C1 segment of cervical spinal cord (tissue), 14 donors: ENCODE measurements around the gene KRTAP4-11.
A peak's percentile ranks its signal among the peaks of the same experiment; 100 is the strongest.
"Not testable (repeated sequence)": the region's sequence is repeated elsewhere in the genome, so short reads cannot be mapped to it uniquely, and the experiment has no call there.

Experiments
- DNase-seq, 14 donors: peaks; one replicate each; lab custom pipeline; 2025; lab: John Stamatoyannopoulos, UW

Gene KRTAP4-11

DNA sequence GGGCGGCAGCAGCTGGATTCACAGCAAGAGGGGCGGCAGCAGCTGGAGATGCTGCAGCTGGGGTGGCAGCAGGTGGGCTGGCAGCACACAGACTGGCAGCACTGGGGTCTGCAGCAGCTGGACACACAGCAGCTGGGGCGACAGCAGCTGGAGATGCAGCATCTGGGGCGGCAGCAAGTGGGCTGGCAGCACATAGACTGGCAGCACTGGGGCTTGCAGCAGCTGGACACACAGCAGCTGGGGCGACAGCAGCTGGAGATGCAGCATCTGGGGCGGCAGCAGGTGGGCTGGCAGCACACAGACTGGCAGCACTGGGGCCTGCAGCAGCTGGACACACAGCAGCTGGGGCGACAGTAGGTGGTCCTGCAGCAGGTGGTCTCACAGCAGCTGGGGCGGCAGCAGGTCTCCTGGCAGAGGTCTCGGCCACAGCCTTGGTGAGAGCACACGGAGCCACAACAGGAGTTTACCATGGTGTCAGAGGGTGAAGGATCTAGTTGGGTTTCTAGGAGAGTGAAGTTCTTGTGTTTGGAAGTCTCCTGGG lies at the start of gene KRTAP4-11:
Gene KRTAP4-11 (minus strand): TSS at position 528 of the 541 bp plus-strand sequence. CDS start 58 bp downstream, at position 470.
- not testable (repeated sequence) for DNase-seq

DNA sequence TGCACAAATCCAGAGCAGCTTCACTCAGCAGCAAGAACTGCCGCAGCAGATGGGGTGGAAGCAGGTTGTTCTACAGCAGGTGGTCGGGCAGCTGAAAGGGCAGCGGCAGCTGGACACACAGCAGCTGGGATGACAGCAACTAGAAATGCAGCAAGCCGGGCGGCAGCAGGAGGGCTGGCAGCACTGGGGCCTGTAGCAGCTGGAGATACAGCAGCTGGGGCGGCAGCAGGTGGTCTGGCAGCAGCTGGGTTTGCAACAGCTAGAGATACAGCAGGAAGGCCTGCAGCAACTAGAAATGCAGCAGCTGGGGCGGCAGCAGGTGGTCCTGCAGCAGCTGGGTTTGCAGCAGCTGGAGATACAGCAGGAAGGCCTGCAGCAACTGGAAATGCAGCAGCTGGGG lies 49.4 kb upstream of the KRTAP4-11 start:
- DNase-seq, result no peak

DNA sequence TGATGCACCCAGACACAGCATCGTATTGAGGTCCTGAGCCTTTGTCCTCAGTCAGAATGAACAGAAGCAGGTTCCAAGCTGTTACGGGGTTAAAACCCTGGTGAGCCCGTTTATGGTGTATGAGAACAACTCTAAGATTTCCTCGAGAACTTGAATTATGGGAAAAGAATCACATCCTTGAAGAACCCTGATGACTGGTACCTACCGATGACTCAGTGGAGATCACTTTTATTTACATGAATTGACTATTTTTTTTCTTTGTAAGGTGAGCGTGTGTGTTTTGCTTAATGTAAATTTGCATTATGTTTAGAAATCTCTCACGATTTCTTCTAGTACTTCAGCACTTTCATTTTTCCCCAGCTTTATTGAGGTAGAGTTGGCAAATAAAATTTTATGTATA lies 45.7 kb upstream of the KRTAP4-11 start:
- no peak for DNase-seq

DNA sequence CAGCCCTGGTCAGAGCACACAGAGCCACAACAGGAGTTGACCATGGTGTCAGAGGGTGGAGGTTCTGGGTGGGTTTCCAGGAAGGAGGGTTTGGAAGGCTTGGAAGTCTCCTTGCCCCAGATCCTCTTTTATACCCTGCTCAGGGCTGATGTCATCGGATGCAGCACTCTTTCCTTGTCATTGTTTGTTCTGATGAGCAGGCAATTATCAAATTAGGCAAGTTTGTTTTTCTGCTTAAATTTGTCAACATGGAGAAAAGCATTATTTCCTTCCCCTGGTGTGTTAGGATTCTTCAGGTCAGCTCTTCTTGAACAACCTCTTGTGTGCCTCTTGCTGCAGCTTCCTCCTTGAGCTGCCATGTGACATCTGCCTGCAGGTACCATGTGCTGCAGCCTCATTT lies 42.5 kb upstream of the KRTAP4-11 start, which contains the start of gene KRTAP4-4:
Gene KRTAP4-4 (minus strand): TSS at position 101 of the 400 bp plus-strand sequence. CDS start 57 bp downstream, at position 44.
- no peak for DNase-seq

DNA sequence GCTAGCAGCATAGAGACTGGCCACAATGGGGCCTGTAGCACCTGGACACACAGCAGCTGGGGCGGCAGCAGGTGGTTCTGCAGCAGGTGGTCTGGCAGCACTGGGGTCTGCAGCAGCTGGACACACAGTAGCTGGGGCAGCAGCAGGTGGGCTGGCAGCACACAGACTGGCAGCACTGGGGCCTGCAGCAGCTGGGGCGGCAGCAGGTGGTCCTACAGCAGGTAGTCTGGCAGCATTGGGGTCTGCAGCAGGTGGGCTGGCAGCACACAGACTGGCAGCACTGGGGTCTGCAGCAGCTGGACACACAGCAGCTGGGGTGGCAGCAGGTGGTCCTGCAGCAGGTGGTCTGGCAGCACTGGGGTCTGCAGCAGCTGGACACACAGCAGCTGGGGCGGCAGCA lies 42.0 kb upstream of the KRTAP4-11 start:
- not testable (repeated sequence) for DNase-seq

DNA sequence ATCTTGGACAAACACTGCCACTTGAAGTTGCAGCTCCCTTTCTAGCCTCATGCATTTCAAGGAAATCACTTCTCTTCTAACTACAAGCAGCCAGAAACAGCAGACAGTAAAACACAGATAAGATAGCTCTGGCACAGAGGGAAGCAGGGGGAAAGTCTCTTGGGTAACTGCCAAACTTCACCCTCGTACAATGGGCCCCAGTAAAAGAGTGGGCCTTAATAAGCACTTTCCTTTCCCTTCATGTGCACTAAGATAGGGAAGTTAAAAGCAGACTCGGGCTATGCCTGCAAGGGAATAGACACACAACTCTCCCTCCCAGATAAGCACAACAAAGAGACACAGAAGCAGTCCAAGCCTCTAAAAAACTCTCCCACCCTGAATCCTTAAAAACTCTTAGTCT lies 35.7 kb upstream of the KRTAP4-11 start:
- peak in 3 of 14 donors; percentile 0 to 10 (median 6) for DNase-seq

DNA sequence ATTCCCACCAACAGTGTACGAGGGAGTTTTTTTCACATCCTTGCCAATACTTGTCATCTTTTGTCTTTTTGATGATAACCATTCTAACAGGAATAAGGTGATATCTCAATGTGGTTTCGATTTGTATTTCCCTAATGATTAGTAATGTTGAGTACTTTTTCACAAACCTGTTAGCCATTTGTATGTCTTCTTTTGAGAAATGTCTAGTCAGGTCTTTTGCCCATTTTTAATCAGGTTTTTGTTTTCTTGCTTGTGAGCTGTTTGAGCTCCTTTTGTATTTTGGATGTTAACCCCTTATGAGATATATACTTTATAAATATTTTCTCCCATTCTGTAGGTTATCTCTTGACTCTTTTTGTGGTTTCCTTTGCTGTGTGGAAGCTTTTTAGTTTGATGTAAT lies 33.4 kb upstream of the KRTAP4-11 start:
- DNase-seq, result no peak

DNA sequence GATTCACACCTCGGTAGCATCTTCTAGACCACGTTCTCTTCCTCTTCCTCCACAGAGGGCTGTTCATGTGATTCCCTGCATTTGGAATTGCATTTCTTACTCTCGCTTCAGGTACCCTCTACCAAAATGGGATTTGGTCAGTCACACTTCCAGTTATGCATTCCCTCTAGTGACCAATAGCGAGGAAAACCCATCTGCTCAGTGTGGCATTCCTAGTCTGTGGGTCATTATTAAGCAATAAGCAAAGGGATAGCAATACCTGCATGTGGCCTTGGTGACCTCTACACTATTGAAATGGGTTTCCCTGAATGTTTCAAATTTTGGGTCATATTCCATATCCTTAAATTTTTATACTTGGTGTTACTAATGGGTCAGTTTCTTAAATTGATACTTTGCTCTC lies 31.9 kb upstream of the KRTAP4-11 start:
- DNase-seq, result no peak

DNA sequence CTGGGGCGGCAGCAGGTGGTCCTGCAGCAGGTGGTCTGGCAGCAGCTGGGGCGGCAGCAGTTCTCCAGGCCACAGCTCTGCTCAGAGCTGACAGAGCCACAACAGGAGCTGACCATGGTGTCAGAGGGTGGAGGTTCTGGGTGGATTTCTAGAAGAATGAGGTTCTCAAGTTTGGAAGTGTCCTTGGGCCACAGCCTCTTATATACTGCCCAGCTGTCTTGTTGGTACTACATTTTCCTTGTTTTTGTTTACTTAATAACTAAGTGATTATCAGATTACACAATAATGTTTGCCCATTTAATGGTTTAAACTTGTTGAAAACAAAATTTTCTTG lies 31.4 kb upstream of the KRTAP4-11 start, which contains the start of gene KRTAP4-5:
Gene KRTAP4-5 (minus strand): TSS at position 174 of the 334 bp plus-strand sequence. CDS start 58 bp downstream, at position 116.
- DNase-seq, result no peak

DNA sequence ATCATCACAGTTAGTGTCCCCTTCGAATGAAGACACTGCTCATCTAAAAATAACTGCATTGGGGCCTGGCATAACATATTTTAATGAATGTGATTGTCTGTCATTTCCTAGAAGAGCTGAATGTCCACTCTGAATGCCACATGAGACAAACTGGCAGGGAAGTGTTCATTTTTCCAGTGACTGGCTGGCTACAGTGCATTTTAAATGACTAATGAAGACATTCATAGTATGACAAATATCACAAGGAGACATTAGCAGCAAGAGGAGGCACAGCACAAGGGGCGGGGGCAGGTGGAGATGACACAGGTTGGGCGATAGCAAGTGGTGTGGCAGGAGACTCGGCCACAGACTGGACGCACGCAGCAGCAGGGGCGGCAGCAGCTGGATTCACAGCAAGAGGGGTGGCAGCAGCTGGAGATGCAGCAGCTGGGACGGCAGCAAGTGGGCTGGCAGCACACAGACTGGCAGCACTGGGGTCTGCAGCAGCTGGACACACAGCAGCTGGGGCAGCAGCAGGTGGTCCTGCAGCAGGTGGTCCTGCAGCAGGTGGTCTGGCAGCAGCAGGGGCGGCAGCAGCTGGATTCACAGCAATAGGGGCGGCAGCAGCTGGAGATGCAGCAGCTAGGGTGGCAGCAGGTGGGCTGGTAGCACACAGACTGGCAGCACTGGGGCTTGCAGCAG lies 30.9 kb upstream of the KRTAP4-11 start:
- not testable (repeated sequence) for DNase-seq

DNA sequence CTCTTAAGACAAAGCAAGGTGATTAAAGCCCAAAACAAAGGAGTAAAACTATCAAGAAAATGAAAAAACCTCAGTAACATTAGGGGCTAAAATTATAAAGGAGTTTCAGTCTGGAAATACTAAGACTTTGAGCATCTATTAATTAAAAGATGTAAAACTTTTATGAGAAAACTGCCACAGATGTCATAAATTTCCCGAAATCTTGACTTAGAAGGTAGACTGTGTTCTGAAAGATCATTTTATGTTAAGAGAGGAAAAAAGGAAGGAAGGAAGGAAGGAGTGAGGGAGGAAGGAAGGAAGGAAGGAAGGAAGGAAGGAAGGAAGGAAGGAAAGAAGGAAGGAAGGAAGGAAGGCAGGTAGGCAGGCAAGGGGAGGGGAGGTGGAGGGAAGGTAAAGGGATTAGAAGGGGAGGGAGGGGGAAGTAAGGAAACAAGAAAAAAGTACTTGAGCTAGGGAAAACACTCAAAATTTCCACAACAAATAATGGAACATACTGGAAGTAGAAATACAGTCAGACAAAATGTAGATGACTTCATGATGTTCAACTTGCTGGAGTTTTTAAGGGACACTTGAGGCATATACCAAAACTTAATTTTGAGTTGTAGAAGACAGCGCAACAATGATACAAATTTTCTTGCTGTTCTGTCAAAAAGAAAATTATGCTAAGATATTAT lies 29.5 kb upstream of the KRTAP4-11 start:
- DNase-seq, result no peak

DNA sequence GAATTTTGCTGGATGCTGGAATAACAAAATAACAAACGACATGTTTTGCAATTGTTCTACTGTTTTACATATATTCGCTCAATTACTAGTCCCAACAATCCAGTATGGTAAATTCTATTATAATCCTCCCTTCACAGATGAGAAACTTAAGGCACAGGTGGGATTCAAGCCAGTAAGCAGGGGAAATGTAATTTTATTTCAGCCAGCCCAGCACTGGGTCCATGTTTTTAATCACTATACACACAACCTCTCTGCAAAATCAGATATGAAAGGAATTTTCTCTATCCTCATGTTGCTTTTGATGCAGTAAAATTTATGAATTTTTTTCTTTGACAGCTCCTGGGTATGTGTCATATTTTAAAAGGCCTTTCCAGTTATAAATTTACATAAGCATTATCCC lies 27.1 kb upstream of the KRTAP4-11 start:
- no peak for DNase-seq

DNA sequence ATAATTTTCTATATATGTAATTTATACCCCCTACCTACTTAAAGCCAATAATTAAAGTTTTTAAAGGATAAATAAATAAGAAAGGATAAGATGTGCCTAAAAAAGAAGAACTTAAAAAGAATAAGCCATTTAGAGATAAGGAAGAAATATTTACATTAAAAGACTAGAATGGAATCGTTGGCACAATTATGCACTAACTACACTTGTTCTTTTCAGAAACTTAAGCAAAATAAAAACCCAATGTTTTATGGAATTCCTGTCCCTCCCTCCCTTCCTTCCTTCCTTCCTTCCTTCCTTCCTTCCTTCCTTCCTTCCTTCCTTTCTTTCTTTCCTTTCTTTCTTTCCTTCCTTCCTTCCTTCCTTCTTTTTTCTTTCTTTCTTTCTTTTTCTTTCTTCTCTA lies 26.7 kb upstream of the KRTAP4-11 start:
- no peak for DNase-seq

DNA sequence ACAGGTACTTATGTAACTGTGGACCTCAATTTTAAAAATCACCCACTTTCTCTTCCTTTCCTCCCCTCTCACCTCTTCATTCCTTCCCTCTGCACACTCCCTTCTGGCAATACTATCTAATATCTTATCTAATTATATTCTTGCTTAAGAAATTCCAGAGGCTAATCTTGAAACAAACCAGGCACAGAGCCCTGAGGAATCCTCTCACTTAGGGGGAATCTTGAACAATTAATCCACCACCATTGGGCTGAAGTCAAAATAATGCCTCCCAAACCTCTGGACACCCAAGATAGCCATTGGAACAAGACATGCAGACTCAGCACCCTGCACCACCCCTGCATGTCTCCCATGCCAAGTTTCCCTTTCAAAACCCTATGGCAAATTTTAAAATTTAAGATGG lies 23.2 kb upstream of the KRTAP4-11 start:
- DNase-seq, result no peak

DNA sequence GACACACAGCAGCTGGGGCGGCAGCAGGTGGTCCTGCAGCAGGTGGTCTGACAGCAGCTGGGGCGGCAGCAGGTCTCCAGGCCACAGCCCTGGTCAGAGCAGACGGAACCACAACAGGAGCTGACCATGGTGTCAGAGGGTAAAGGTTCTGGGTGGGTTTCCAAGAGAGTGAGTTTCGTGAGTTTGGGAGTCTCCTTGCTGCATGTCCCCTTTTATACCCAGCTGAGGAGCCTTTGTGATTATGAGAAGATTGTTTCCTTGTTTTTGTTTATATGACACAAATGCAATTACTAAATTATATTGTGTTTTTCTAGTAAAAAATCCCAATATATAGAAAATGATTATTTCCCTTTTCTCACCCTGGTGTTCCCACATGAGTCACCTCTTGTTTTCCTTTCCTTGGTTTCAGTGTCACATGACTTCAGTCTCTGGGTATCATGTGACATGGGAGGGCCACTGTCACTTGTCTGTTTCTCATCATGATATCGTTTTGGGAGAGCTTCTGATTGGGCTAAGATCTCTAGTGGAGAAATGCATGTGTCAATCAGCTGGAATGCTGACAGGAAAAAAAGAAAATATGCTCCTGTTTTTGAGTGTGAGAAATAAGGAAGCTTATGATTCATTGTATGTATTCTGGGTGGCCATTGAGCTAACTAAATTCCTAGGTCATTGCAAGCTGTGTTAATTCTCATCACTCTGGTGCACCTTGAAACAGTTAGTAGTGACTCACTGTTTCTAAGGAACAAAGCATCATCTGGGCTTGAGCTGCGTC lies 22.4 kb upstream of the KRTAP4-11 start, which contains the start of gene KRTAP4-6:
Gene KRTAP4-6 (minus strand): TSS at position 185 of the 772 bp plus-strand sequence. CDS start 57 bp downstream, at position 128.
- no peak for DNase-seq

DNA sequence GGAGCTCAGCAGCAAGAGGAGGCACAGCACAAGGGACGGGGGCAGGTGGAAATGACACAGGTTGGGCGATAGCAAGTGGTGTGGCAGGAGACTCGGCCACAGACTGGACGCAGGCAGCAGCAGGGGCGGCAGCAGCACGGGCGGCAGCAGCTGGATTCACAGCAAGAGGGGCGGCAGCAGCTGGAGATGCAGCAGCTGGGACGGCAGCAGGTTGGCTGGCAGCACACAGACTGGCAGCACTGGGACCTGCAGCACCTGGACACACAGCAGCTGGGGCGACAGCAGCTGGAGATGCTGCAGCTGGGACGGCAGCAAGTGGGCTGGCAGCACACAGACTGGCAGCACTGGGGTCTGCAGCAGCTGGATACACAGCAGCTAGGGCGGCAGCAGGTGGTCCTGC lies 21.7 kb upstream of the KRTAP4-11 start:
- not testable (repeated sequence) for DNase-seq

DNA sequence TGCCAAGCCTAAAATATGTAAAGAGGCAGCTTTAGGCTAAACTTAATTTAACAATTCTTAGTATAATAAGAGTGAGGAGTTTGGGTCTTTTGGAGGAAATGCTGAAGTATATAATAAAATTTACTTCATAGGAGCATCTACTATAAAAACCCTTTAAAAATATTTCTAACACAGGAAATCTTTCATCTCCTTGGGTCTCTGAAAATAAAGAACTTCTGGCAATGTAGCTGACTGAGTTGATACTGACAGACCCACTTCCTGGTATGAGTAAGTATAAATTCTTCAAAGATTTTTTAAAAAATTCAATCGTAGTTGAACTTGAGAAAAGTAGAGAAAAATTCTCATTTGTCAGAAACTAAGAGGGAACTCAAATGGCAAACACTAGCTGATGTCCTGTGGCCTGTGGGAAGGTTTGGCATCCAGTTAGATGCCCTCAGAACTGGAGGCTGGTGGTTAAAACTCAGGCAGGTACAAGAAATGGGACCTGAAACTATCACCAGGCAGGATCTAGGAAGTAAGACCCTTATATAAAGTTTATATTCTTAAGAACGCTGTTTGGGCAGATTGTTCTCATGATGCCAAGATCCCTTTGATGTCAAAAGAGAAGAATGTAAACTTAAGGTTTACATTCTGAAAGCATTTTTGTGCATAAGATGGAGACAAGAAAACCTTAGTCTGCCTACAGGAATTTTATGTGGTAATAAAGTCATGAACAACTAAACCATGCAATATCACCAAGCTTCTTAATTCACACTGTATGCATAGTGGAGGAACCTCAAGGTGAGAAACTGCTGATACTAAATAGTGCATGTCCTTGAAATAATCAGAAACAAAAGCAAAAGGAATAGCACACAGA lies 15.9 kb upstream of the KRTAP4-11 start:
- no peak for DNase-seq

DNA sequence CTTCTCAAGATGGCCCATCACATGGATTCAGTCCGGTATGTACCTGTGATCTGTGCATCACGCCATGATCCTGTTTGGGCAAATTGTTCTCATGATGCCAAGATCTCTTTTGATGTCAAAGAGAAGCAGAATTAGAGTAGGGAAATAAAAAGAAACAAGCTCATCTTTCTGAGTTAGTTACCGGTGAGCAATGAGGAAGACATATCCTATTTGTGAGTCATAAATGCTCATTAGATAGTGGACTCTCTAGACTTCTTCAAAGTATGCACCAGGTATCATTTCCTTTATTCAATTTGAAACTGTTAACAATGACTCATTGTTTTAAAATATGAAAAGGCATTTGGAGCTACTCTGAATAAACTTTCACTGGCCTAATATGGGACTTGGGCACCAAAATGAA lies 13.8 kb upstream of the KRTAP4-11 start:
- no peak for DNase-seq

DNA sequence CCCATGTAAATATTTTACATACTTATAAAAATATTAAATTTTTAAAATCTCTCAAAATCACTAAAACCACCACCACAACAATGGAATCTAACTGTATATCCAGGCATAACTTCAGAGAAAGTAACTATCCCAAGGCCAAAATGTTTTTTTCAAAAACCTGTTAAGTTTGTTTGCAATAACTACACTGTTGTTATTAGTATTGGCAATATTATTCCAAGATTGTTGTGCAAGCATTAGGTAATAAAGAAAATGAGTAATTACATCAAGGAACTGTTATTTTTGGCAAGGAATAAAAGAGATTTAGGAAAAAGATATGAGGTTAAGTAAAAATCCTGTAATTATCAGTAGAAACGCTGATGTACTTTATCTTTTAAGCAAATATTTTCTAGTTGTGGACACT lies 9.2 kb upstream of the KRTAP4-11 start:
- no peak for DNase-seq

DNA sequence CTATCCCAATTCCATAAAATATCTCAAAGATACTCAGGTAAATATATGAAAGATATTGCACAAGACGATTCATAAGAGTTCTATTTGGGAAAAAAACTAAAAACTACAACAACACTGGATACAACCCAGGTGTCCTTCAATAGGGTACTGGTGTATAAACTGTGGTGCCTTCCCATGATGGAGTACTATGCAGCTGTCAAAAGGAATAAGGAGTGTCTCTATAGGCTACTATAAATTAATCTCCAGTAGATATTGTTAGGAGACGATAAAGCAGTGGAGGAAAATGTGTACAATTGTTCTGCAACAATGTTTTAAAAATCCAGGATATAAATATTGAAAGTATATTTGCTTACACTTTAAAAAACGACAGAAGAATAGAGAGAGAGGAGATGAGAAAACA lies 8.2 kb upstream of the KRTAP4-11 start:
- no peak for DNase-seq

DNA sequence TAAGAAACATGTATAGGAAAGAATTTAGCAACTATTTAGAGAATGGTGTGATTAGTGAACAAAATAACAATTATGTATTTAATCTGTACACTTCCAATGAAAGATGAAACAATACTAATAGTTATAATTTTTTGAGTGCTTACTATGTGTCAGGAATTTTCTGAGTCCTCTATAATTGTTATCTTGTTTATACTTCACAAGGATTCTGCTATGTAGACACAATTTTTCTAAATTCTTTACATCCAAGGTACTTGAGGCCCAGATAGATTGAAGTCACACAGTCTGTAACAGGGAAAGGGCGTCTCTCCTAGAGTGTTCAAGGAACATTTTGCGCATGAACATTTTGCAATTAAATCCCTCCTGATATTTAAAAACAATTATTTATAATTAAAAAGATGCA lies 6.9 kb upstream of the KRTAP4-11 start:
- DNase-seq, result no peak
